HUES6 (cell line): Measurements from ENCODE around the gene TFIP11.

ENCODE experiments used
- H3K27ac ChIP-seq: 2 replicates; pipeline ENCODE4 v1.7.0; 2013; ENCODE audit warnings: low read depth, mild to moderate bottlenecking, low read length, inconsistent platforms
- H3K27me3 ChIP-seq: 2 replicates; pipeline ENCODE4 v1.6.1; 2013; ENCODE audit warnings: low read length; ENCODE audit not compliant: control insufficient read depth, insufficient read depth
- H3K36me3 ChIP-seq: 2 replicates; pipeline ENCODE4 v1.6.1; 2013; ENCODE audit warnings: low read length; ENCODE audit not compliant: control insufficient read depth, insufficient read depth
- H3K4me1 ChIP-seq: 2 replicates; pipeline ENCODE4 v1.6.1; 2013; ENCODE audit warnings: low read length; ENCODE audit not compliant: control insufficient read depth, insufficient read depth
- H3K4me3 ChIP-seq: 2 replicates; pipeline ENCODE4 v1.5.1; 2013; ENCODE audit warnings: low read depth, low read length
- H3K9ac ChIP-seq: one replicate; pipeline ENCODE4 v1.6.1; 2013; ENCODE audit warnings: mild to moderate bottlenecking, low read length
- H3K9me3 ChIP-seq: 2 replicates; pipeline ENCODE4 v1.6.1; 2013; ENCODE audit warnings: low read depth, low read length; ENCODE audit not compliant: control insufficient read depth, insufficient read depth

TFIP11 gene

GRCh38 chr22:26527167-26527566 lies 14.9 kb upstream of the TFIP11 start:
- H3K36me3 ChIP-seq, result peaks cover 84% of the 10 kb centered on the region
- no peak overlapping the region for H3K4me3 ChIP-seq
- H3K27ac ChIP-seq, result no peak overlapping the region
- no peak overlapping the region for H3K9ac ChIP-seq
- no peaks in the 10 kb centered on the region for H3K27me3 ChIP-seq
- H3K9me3 ChIP-seq, result no peaks in the 10 kb centered on the region
- H3K4me1 ChIP-seq, result no peaks in the 10 kb centered on the region

GRCh38 chr22:26525946-26526564 lies 13.8 kb upstream of the TFIP11 start:
- H3K9me3 ChIP-seq, result no peaks in the 10 kb centered on the region
- no peak overlapping the region for H3K4me3 ChIP-seq
- no peaks in the 10 kb centered on the region for H3K27me3 ChIP-seq
- no peaks in the 10 kb centered on the region for H3K4me1 ChIP-seq
- no peak overlapping the region for H3K27ac ChIP-seq
- no peak overlapping the region for H3K9ac ChIP-seq
- H3K36me3 ChIP-seq, result peaks cover 72% of the 10 kb centered on the region

- Histone ChIP-seq H3K36me3 (peaks cover 61% of the 10 kb centered on the region), H3K4me1 (no peaks in the 10 kb centered on the region), H3K9me3 (no peaks in the 10 kb centered on the region), H3K27me3 (no peaks in the 10 kb centered on the region), H3K4me3 (no peak overlapping the region), H3K9ac (no peak overlapping the region), H3K27ac (no peak overlapping the region)
Observed at GRCh38 chr22:26524870-26525269, 12.6 kb upstream of the TFIP11 start.

GRCh38 chr22:26522592-26522991 lies 10.3 kb upstream of the TFIP11 start:
- H3K4me3 ChIP-seq, result no peak overlapping the region
- H3K9me3 ChIP-seq, result no peaks in the 10 kb centered on the region
- no peak overlapping the region for H3K27ac ChIP-seq
- H3K27me3 ChIP-seq, result no peaks in the 10 kb centered on the region
- no peaks in the 10 kb centered on the region for H3K4me1 ChIP-seq
- H3K9ac ChIP-seq, result no peak overlapping the region
- peaks cover 40% of the 10 kb centered on the region for H3K36me3 ChIP-seq

- no peaks in the 10 kb centered on the region for H3K4me1 ChIP-seq
- no peak overlapping the region for H3K4me3 ChIP-seq
- no peak overlapping the region for H3K9ac ChIP-seq
- H3K9me3 ChIP-seq, result no peaks in the 10 kb centered on the region
- no peaks in the 10 kb centered on the region for H3K27me3 ChIP-seq
- H3K27ac ChIP-seq, result no peak overlapping the region
- peaks cover 34% of the 10 kb centered on the region for H3K36me3 ChIP-seq
Observed at GRCh38 chr22:26522012-26522411, 9.7 kb upstream of the TFIP11 start.

GRCh38 chr22:26517429-26517828 lies 5.2 kb upstream of the TFIP11 start:
- no peaks in the 10 kb centered on the region for H3K27me3 ChIP-seq
- H3K9me3 ChIP-seq, result no peaks in the 10 kb centered on the region
- no peak overlapping the region for H3K27ac ChIP-seq
- no peak overlapping the region for H3K4me3 ChIP-seq
- no peak overlapping the region for H3K9ac ChIP-seq
- peaks cover 7% of the 10 kb centered on the region; the same call in 1 of the 2 replicates for H3K4me1 ChIP-seq
- 0 out of 2 replicates have a peak, but pooled peaks cover under 1% of the 10 kb centered on the region for H3K36me3 ChIP-seq

GRCh38 chr22:26516503-26516902 lies 4.2 kb upstream of the TFIP11 start:
- no peaks in the 10 kb centered on the region for H3K27me3 ChIP-seq
- H3K27ac ChIP-seq, result no peak overlapping the region
- no peak overlapping the region for H3K9ac ChIP-seq
- H3K9me3 ChIP-seq, result no peaks in the 10 kb centered on the region
- H3K36me3 ChIP-seq, result no peaks in the 10 kb centered on the region
- H3K4me1 ChIP-seq, result peaks cover 7% of the 10 kb centered on the region; the same call in 1 of the 2 replicates
- H3K4me3 ChIP-seq, result no peak overlapping the region

- H3K27ac ChIP-seq, result no peak overlapping the region
- no peak overlapping the region for H3K4me3 ChIP-seq
- no peak overlapping the region for H3K9ac ChIP-seq
Observed at GRCh38 chr22:26515931-26516330, 3.7 kb upstream of the TFIP11 start.

GRCh38 chr22:26514419-26515161 lies 2.3 kb upstream of the TFIP11 start:
- no peak overlapping the region for H3K27ac ChIP-seq
- H3K9me3 ChIP-seq, result no peaks in the 10 kb centered on the region
- no peaks in the 10 kb centered on the region for H3K27me3 ChIP-seq
- H3K36me3 ChIP-seq, result peaks cover 10% of the 10 kb centered on the region
- no peak overlapping the region for H3K4me3 ChIP-seq
- no peak overlapping the region for H3K9ac ChIP-seq
- peaks cover 7% of the 10 kb centered on the region; the same call in 1 of the 2 replicates for H3K4me1 ChIP-seq

More at GRCh38 chr22:26515931-26516330, 3.7 kb upstream of the TFIP11 start:
- Histone ChIP-seq H3K36me3 (no peaks in the 10 kb centered on the region), H3K27me3 (no peaks in the 10 kb centered on the region), H3K9me3 (no peaks in the 10 kb centered on the region), H3K4me1 (peaks cover 7% of the 10 kb centered on the region; the same call in 1 of the 2 replicates)

GRCh38 chr22:26513838-26514237 lies 1.6 kb upstream of the TFIP11 start:
- Histone ChIP-seq H3K4me1 (peaks cover 7% of the 10 kb centered on the region; the same call in 1 of the 2 replicates), H3K9ac (no peak overlapping the region), H3K36me3 (peaks cover 18% of the 10 kb centered on the region), H3K27ac (no peak overlapping the region), H3K4me3 (no peak overlapping the region), H3K27me3 (no peaks in the 10 kb centered on the region), H3K9me3 (no peaks in the 10 kb centered on the region)

- Histone ChIP-seq H3K27ac (no peak overlapping the region), H3K9ac (no peak overlapping the region), H3K9me3 (no peaks in the 10 kb centered on the region), H3K4me1 (peaks cover 6% of the 10 kb centered on the region), H3K27me3 (no peaks in the 10 kb centered on the region), H3K4me3 (no peak overlapping the region), H3K36me3 (peaks cover 68% of the 10 kb centered on the region)
Observed at GRCh38 chr22:26508148-26508547, 4.1 kb downstream of the TFIP11 start.
